GM21717 (cell line): Measurements from ENCODE around the gene CYBRD1.

Experiments used
- ATAC-seq: cut with Tn5 transposase; IDR thresholded peaks from one replicate; pipeline ENCODE4 v1.9.1; 2021; ENCODE audit warnings: mild to moderate bottlenecking, moderate library complexity; ENCODE audit not compliant: unreplicated experiment

Gene CYBRD1

DNA sequence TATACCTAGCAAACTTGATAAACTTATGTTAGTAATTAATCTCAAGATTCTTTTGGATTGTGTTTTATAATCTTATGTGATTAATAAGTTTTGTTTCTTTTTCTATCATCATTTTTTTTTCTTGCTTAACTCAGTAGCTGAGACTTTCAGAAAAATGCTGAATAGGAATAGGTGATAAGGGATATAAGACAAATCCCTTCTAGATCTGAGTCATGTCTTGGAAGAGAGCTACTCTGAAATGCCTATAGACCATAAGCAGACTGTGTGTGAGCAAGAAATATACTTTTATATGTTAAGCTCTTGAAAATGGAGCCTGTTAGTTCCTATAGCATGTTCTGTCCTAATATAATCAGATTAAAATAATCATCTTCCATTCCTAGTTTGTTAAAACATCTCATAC lies 29.6 kb downstream of the CYBRD1 start:
- no peak for ATAC-seq

DNA sequence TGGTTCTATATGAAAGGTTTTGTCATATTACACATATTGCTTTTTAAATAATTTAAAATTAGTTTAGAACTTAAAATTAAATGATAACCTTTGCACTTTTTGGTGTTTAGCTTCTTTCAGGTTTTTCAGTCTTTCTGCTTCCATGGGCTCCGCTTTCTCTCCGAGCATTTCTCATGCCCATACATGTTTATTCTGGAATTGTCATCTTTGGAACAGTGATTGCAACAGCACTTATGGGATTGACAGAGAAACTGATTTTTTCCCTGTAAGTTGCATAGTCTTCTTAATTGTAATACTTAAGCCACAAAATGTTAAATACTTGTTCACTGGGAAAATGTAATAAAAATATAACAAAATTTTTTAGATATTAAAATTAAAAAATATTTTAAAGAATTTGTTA lies 31.0 kb downstream of the CYBRD1 start:
- ATAC-seq = no peak

DNA sequence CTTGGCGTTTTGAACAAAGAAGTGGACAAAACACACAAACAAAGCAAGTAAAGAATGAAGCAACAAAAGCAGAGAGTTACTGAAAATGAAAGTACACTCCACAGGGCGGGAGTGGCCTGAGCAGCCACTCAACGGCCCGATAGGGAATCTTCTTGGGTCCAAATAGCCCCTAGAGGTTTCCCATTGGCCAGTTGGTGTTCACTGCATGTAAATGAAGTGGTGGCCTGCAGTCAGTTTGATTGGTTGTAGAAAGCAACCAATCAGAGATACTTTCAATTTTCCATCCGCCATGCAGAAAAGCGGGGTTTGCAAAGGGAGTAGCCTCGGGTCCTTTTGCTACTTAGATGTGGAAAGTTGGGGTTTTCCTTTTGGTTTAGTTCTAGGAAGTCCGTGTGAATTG lies 31.6 kb downstream of the CYBRD1 start:
- no peak for ATAC-seq

DNA sequence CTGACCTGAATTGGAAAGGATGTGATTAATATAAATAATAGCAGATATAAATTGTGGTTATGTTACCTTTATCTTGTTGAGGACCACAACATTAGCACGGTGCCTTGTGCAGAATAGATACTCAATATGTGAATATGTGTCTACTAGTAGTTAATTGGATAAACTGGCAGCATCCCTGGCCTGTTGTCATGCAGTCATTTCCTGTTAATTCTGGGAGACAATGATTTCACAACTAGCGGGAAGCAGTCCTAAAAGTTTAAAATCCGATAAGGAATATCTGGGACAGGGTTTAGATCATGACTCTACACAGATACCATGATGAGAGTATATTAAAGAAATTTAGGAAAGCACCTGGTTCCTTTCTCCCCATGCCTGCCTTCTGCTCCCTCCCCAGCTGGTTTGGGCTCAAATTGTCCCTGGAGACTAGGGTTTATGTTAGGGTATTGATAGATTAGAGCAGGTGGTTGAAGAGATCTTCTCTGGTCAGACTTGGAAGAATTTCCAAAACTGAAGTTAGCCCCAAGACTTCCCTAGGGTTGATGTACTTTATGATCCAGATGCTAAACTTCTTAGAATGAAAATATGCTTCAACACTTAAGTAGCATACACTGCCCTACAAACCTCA lies 32.8 kb downstream of the CYBRD1 start:
- ATAC-seq = no peak

DNA sequence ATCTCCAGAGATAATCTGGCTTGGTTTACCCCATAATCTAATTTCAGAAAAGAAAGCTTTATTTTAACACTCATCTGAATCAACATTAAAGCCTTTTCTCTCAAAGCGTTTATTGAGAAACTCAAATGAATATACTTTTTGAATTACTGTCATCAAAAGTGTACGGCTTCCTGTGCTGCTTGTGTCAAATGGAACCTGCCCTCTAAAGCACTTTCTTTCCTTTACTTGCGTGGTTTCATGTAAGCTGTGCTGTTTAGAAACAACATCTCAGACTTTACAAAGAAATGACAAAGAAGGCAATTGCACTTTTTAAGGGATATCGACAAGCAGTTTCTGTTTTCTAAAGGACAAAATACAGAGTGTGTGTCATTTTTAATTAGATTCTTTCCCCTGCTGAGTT lies 35.1 kb downstream of the CYBRD1 start:
- no peak for ATAC-seq

DNA sequence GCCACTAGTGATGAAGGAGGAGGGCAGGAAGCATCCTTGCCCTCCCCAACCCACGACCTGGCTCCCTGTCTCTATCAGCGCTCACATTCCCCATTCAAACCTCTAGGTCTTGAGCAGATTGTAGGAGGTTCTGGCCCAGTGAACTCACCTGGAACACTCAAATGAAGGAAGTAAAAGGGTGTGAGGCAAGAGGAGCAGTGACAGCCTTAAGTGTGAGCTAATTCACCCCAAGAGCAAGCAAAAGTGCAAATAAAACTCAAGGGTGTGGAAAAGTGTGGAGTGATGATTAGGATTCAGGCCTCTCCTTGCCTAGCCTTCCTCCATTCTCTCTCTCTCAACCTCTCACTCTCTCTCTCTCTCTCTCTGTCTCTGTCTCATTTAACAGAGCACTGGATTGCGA lies 41.0 kb downstream of the CYBRD1 start:
- ATAC-seq = no peak

DNA sequence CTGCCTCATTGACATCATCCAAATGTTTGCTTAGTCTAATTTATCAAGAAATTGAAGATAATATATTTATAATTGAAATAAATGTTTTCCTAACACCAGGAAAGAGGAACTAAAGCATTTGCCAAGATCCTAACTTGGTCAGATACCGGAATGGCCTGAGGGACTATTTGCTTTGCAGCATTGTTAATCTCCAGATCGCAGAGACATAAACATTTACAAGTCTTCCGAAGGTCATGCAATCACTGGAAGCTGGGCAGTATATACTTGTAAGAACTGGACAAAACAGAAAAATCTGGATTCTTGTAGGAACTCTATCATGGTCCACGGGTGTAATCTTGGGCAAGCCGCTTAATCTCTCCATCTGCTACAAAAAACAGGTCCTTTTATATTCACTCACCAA lies 42.2 kb downstream of the CYBRD1 start:
- no peak for ATAC-seq

DNA sequence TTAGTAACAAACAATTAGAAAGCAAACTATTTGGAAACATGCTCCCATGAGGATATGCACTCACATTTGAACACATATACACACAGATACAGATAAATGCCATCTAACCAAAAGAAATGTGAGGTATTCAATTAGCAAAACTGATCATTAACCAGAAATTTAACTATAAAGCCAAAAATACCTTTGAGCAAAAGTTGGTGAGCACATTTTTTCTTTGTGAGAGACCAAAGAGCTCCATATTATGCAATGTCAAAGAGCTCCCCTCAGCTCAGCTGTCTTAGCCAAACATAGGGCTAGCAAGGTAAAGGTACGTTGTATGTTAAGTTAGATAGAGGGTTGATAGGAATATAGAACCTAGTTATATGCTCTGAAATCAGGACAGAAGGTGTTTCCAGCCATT lies 43.8 kb downstream of the CYBRD1 start:
- ATAC-seq = no peak

DNA sequence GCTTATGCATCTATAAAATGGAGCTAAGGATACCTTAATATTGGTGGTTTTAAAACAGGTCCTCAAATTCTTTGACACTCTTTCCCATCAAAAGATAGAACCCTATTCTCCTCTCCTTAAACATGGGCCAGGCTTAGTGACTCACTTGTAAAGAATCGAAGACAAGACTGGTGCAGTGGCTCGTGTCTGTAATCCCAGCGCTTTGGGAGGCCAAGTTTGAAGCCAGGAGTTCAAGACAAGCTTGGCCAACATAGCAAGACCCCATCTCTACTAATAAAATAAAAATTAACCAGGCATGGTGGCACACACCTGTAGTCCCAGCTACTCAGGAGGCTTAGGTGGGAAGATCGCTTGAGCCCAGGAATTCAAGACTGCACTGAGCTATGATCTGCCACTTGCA lies 44.5 kb downstream of the CYBRD1 start:
- ATAC-seq = no peak

DNA sequence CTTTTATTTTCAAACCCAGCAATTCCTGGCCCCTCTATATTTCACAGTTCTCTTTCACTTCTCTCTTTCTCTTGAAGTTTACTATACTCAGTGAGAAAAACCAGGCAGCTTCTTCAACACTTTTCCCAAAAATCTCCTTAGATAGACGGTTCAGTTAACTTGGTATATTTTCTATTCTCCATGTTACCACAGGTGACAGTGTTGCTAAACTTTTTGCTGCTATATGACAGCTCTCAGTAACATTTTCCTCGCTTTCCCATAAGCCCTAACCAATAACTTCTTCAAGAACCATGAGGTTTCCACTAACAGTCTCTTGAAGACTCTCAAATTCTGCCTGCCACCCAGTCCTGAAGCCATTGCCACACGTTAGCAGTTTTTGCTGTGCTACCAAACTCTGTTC lies 45.8 kb downstream of the CYBRD1 start:
- ATAC-seq = no peak

DNA sequence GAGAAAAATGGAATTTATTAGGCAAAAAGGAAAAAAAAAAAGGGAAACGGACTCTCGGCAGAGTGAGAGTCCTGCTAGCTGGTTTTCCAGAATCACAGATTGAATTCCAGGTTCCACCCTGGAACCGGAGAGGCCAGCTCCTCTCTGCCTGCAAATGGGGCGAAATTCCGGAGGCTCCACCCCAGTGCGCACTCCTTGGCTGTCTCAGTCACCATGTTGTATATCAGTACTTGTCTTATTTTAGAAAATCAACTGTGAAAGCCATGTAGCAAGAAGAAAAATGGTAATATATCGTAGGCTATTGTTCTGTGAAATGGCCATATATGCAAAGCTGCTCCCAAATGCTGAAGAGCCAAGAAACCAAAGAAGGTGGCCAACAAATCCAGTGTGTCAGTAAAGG lies 49.4 kb downstream of the CYBRD1 start:
- no peak for ATAC-seq

DNA sequence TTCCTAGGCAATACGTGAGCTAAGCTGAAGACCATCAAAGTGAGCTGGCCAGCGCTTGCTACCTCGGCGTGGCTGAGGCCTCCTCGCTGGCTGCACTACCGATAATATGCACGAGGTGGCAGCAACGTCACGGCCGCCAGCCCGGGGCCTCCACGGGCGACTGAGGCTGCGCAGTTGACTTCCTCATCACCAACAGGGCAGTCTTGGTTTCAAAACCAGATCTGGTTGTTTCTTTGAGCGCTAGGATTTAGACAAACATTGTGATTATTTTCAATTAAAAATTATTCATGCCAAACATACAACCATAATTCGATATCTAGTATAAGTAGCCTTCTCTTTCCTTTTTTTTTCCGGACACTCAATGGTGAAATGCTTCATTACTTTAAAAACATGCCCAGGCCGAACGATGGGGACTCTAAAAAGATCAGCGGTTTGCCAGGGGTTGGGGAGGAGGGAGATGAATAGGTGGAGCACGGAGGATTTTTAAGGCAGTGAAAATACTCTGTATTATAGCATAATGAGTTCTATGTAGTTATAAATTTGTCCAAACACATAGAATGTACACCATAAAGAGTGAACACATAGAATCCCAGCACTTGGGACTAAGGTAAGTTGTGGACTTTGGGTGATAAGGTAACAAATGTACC lies 52.0 kb downstream of the CYBRD1 start:
- peak; percentile 87 for ATAC-seq

DNA sequence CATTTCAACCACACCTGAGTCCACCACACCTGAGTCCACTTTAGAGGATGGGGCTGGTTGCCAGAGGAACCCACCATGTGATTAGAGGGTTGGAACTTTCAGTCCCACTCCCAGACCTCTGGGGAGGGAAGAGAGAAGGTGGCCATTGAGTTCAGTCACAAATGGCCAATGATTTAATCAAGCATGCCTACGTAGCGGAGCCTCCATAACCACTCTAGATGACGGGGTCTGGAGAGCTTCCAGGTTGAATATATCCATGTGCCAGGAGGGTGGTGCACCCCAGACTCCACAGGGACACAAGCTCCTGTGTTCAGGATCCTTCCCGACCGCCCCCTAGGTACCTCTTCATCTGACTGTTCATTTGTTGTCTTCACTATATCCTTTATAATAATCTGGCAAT lies 53.3 kb downstream of the CYBRD1 start:
- ATAC-seq = no peak

DNA sequence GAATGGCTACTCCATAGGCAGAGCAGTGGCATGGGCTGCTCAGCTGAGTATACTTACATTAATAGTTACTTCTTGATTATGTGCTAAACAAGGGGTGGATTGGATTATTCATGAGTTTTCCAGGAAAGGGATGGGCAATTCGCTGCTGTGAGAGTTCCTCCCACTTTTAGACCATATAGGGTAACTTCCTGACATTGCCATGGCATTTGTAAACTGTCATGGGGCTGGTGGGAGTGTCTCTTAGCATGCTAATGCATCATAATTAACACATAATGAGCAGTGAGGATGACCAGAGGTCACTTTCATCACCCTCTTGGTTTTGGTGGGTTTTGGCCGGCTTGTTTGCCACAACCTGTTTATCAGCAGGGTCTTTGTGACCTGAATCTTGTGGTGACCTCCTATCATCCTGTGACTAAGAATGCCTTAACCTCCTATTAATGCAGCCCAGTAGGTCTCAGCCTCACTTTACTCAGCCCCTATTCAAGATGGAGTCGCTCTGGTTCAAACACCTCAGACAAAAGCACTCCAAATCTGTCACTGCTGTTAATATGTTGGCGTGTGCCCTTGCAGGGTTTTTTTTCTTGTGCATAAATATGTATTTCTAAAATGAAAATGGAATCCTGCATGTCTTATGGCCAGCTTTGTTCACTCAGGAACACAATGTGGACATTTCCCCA lies 56.0 kb downstream of the CYBRD1 start:
- no peak for ATAC-seq

DNA sequence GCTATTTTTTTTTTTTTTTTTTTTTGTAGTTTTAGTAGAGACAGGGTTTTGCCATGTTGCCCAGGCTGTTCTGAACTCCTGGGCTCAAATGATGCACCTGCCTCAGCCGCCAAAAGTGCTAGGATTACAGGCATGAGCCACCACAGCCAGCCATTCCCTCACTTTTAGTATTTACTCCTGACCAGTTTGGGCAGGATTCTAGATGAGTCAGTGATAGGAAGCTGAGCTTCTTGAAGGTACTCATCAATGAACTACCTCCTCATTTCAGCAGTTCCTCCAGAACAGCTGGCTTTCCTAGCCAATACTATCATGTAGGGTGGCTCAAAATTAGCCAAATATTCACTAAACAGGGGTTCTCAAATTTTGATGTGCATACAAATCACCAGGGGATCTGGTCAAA lies 57.2 kb downstream of the CYBRD1 start:
- ATAC-seq = no peak

DNA sequence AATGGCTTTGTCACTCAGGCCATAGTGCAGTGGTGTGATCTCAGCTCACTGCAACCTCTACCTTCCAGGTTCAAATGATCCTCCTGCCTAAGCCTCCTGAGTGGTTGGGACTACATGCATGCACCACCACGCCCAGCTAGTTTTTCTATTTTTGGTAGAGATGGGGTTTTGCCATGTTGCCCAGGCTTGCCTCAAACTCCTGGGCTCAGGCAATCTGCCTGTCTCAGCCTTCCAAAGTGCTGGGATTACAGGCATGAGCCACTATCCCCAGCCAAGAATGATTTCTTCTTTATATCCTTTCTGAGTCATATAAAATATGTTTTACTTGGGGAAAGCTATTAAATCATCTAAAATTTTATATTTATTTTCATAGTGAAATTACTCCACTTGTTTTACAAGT lies 61.3 kb downstream of the CYBRD1 start:
- no peak for ATAC-seq

DNA sequence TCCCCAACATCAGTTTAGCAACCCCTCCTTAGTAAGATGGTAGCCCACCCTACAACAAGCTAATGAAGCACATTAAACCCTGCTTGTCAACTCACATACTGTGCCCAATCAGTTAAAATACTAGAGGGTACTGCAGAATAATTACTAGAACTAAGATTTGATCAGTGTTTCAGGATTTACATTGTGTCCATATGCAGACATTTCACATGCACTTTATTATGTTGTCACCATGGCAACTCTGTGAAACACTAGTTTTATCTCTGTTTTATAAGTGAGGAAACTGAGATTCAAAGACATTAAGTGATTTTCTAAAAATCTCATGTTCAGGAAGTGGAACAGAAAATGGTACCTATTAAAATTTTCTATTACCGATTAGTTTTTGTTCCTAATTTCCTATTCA lies 61.7 kb downstream of the CYBRD1 start:
- ATAC-seq = no peak

DNA sequence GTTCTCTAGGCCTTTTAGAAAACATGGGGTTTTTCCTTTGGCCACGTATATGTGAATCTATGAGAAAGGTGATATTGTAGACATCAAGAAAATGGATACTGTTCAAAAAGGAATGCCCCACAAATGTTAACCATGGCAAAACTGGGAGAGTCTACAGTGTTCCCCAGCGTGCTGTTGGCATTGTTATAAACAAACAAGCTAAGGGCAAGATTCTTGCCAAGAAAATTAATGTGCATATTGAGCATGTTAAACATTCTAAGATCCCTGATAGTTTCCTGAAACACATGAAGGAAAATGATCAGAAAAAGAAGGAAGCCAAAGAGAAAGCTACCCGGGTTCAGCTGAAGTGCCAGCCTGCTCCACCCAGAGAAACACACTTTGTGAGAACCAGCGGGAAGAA lies 64.9 kb downstream of the CYBRD1 start:
- no peak for ATAC-seq

DNA sequence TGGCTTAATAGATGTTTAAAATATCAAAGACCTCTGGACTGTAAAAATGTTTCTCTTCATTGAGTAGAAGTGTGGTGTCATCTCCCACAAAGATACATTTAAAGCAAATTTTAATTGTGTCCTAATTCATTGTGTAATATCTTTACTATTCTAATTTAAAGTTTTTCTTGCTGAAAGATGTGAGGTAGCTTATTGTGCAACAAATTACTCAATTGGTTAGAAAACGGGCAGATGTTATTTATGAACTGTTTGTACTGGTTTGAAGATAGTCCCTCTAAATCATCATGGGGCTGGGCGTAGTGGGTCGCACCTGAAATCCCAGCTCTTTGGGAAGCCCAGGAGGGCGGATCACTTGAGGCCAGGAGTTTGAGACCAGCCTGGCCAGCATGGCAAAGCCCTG lies 65.3 kb downstream of the CYBRD1 start:
- ATAC-seq = no peak

DNA sequence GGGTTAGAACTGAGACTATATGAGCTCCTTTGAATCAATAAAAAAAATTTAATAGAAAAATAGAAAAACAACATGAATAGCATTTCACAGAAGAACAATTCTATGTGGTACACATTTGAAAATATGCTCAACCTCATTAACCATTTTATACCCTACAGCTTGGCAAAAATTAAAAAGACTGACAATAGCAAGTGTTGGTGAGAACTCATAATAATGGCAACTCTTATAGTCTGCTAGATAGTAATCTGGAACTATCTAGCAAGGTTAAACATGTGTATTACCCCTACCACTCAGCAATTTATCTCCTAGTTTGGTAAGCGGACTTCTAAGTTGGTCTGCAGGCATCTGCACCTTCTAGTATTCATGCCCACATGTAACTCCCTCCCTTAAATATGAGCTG lies 67.8 kb downstream of the CYBRD1 start:
- no peak for ATAC-seq

DNA sequence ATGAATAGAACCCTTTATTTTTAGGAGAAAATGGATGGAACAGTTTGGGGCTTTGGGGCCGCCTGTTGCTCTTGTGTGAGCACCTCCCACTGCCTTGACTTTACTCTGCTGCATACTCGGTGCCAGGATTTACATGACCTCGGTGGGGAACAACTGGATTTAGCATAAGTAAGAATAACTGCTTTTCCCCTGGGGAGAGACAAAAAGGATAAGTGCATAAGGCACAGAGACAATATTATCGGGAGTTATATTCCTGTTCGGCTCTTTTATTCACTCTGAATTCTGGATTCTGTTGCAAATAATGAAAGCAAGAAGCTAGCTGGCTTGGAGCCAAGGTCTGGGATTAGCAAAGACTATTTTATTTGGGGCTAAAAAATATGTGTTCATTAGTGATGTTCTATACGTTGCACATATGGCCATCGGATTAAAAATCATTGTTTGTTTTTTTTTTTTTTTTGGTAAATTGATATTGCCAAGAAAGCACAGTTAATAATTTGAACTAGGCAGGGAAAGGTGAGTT lies 69.8 kb downstream of the CYBRD1 start:
- ATAC-seq = no peak

DNA sequence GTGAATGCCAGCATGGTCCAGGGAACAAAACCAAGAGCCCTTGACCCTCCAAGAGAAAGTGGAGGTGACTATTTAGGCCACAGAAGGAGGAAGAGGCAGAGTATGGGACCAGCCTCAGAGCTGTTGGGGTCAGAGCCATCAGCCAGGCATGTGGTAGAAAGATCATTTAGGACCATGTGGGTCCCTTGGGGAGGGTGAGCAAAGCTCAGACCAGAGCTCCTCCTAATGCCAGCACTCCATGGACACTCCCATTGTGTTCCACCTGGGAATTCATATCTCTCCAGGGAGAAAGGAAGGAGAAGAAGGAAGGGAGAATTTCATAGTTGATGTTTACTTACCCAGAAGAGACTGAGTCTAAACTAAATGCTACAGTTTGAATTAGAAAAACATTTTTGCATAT lies 73.2 kb downstream of the CYBRD1 start:
- no peak for ATAC-seq
